SH-SY5Y (cell line): ENCODE data around the gene ATF6.

Experiments
- GATA2 ChIP-seq: IDR thresholded peaks from 2 replicates; pipeline ENCODE4 v1.6.1; 2011; ENCODE audit warnings: mild to moderate bottlenecking, low read depth, low read length
- GATA3 ChIP-seq: IDR thresholded peaks from 2 replicates; pipeline ENCODE4 v1.6.1; 2011; ENCODE audit warnings: low read depth, mild to moderate bottlenecking, low read length, moderate library complexity

GRCh38 chr1:161886589-161886988 lies 120.5 kb downstream of the ATF6 start:
- no peak for TF ChIP-seq GATA2
- no peak for TF ChIP-seq GATA3
